HCT116 (cell line): Measurements from ENCODE around the gene CHAC1. TPM values are rescaled to one million over a fixed set of nuclear protein-coding genes. Genes with fewer than 3 reads are reported as not detected.

Experiments
- ATAC-seq: fragments of 200-7000 bp; cut with Tn5 transposase; 2 replicates; pipeline ENCODE4 v1.9.1; 2020; ENCODE audit warnings: mild to moderate bottlenecking, moderate library complexity
- BruUV-seq: library from RNA; stranded (reverse); fragments of 400-500 nt; replicated peaks from 2 replicates; lab custom pipeline; 2021; lab: Mats Ljungman, UMichigan
- CTCF ChIA-PET: fragments of 300-600 bp; sonication (Branson Sonifier 250); formaldehyde crosslinking; loops from one replicate; lab custom pipeline; 2021; ENCODE audit warnings: antibody characterized with exemption; lab: Charles Lee
- POLR2A ChIA-PET: fragments of 300-600, 350-600 bp; sonication (Branson Sonifier 250); formaldehyde crosslinking; loops from one replicate; lab custom pipeline; 2021; ENCODE audit warnings: antibody characterized with exemption; lab: Charles Lee
- RAD21 ChIA-PET, 2 experiments: fragments of 300-600 bp; sonication (Branson Sonifier 250); formaldehyde crosslinking; loops; one replicate each; lab custom pipeline; 2023; ENCODE audit warnings: low total read pairs in 2 of 2; ENCODE audit not compliant: uncharacterized antibody in 2 of 2, unreplicated experiment in 2 of 2, low non-redundant PET in 1 of 2; lab: Charles Lee
- DNase-seq: peaks from one replicate; pipeline ENCODE4 v3.0.0-alpha.2; 2010; ENCODE audit warnings: low read depth, low spot score
- H2AFZ ChIP-seq: fragments of 200-600 bp; shearing (Covaris generic), sonication (generic); 2 replicates; pipeline ENCODE4 v1.6.1; 2017; ENCODE audit warnings: low read depth, mixed run types, mixed read lengths, antibody characterized with exemption, low read length; ENCODE audit not compliant: poor library complexity, severe bottlenecking
- H3K27ac ChIP-seq: 2 replicates; pipeline ENCODE4 v1.5.1; 2012; ENCODE audit warnings: low read depth, low read length
- H3K27me3 ChIP-seq: fragments of 200-600 bp; sonication (generic); 2 replicates; pipeline ENCODE4 v1.6.1; 2016; ENCODE audit warnings: mixed run types, low read length, mixed read lengths; ENCODE audit not compliant: insufficient read depth
- H3K36me3 ChIP-seq, 2 experiments: fragments of 200-500 bp in 1 of 2; fragments of 200-600 bp in 1 of 2; sonication (Bioruptor generic) in 1 of 2; sonication (generic) in 1 of 2; 2 replicates each; pipeline versions ENCODE4 v1.5.1 to v1.6.1; 2014 to 2016; ENCODE audit warnings: low read length in 2 of 2, inconsistent platforms in 1 of 2, mixed read lengths in 1 of 2, mixed run types in 1 of 2; ENCODE audit not compliant: insufficient read depth in 2 of 2, control insufficient read depth in 1 of 2
- H3K4me1 ChIP-seq, 2 experiments: fragments of 200-600 bp in 1 of 2; sonication (generic) in 1 of 2; 2 replicates each; pipeline versions ENCODE4 v1.5.1 to v1.6.1; 2012 to 2017; ENCODE audit warnings: low read length in 2 of 2, inconsistent platforms in 1 of 2, mild to moderate bottlenecking in 1 of 2, mixed read lengths in 1 of 2, mixed run types in 1 of 2, moderate library complexity in 1 of 2; ENCODE audit not compliant: insufficient read depth in 2 of 2, control insufficient read depth in 1 of 2
- H3K4me2 ChIP-seq: fragments of 200-600 bp; sonication (generic); 2 replicates; pipeline ENCODE4 v1.6.1; 2017; ENCODE audit warnings: mixed run types, low read length, mixed read lengths
- H3K4me3 ChIP-seq, 2 experiments: fragments of 200-600 bp in 1 of 2; sonication (generic) in 1 of 2; replicated peaks in 1 of 2; 2 replicates each; pipeline ENCODE4 v1.5.1; 2011 to 2016; ENCODE audit warnings: low read length in 2 of 2, control low read depth in 1 of 2, low read depth in 1 of 2, mild to moderate bottlenecking in 1 of 2, mixed read lengths in 1 of 2, mixed run types in 1 of 2
- H3K79me2 ChIP-seq: fragments of 200-600 bp; sonication (generic); 2 replicates; pipeline ENCODE4 v1.6.1; 2017; ENCODE audit warnings: mild to moderate bottlenecking, mixed run types, low read length, moderate library complexity, mixed read lengths; ENCODE audit not compliant: insufficient read depth
- H3K9ac ChIP-seq: fragments of 200-600 bp; sonication (generic); 2 replicates; pipeline ENCODE4 v1.6.1; 2016; ENCODE audit warnings: low read length, mixed read lengths
- H3K9me2 ChIP-seq: fragments of 200-600 bp; sonication (generic), shearing (Covaris generic); 2 replicates; pipeline ENCODE4 v1.6.1; 2017; ENCODE audit warnings: mixed run types, mild to moderate bottlenecking, moderate library complexity; ENCODE audit not compliant: insufficient read depth
- H3K9me3 ChIP-seq, 2 experiments: fragments of 200-500 bp in 1 of 2; fragments of 200-600 bp in 1 of 2; sonication (Bioruptor generic) in 1 of 2; sonication (generic) in 1 of 2; 2 replicates each; pipeline ENCODE4 v1.6.1; 2014 to 2017; ENCODE audit warnings: low read length in 2 of 2, mixed read lengths in 2 of 2, inconsistent platforms in 1 of 2, low read depth in 1 of 2, mild to moderate bottlenecking in 1 of 2, mixed run types in 1 of 2, moderate library complexity in 1 of 2; ENCODE audit not compliant: control insufficient read depth in 1 of 2, insufficient read depth in 1 of 2
- H4K20me1 ChIP-seq: fragments of 200-600 bp; sonication (generic), shearing (Covaris generic); 2 replicates; pipeline ENCODE4 v1.6.1; 2017; ENCODE audit warnings: mixed run types, mild to moderate bottlenecking, moderate library complexity; ENCODE audit not compliant: insufficient read depth
- FOSL1 ChIP-seq: IDR thresholded peaks from 2 replicates; pipeline ENCODE4 v1.6.1; 2012; ENCODE audit warnings: low read depth
- POLR2AphosphoS5 ChIP-seq: IDR thresholded peaks from 2 replicates; pipeline ENCODE4 v1.6.1; 2011; ENCODE audit warnings: mild to moderate bottlenecking, low read depth, low read length, moderate library complexity
- intact Hi-C: fragments of 100-400 bp; cut with micrococcal nuclease; formaldehyde crosslinking; loops from 2 replicates; pipeline ENCODE4 v1.10.0; 2022
- total RNA-seq: library from RNA; stranded (reverse); gene quantifications from one replicate; pipeline ENCODE4 v1.2.1, GENCODE V29; 2021; ENCODE audit not compliant: unreplicated experiment
- TF ChIP-seq, protein P1 (sequence below), 3 experiments: fragments of 200-600 bp in 1 of 3; sonication (generic) in 1 of 3; IDR thresholded peaks in 2 of 3; conservative IDR thresholded peaks in 1 of 3; 2 replicates each; pipeline ENCODE4 v1.5.1; 2012 to 2017; ENCODE audit warnings: low read depth in 2 of 3, low read length in 2 of 3, antibody characterized with exemption in 1 of 3, borderline replicate concordance in 1 of 3, control low read depth in 1 of 3, mild to moderate bottlenecking in 1 of 3, mixed read lengths in 1 of 3, mixed run types in 1 of 3, moderate library complexity in 1 of 3; ENCODE audit not compliant: insufficient read depth in 1 of 3
- TF ChIP-seq, protein P2 (sequence below): IDR thresholded peaks from 2 replicates; pipeline ENCODE4 v1.6.1; 2012

CHAC1 gene
- total RNA-seq, 1 experiment from 2014 or later: 58.9 TPM

DNA sequence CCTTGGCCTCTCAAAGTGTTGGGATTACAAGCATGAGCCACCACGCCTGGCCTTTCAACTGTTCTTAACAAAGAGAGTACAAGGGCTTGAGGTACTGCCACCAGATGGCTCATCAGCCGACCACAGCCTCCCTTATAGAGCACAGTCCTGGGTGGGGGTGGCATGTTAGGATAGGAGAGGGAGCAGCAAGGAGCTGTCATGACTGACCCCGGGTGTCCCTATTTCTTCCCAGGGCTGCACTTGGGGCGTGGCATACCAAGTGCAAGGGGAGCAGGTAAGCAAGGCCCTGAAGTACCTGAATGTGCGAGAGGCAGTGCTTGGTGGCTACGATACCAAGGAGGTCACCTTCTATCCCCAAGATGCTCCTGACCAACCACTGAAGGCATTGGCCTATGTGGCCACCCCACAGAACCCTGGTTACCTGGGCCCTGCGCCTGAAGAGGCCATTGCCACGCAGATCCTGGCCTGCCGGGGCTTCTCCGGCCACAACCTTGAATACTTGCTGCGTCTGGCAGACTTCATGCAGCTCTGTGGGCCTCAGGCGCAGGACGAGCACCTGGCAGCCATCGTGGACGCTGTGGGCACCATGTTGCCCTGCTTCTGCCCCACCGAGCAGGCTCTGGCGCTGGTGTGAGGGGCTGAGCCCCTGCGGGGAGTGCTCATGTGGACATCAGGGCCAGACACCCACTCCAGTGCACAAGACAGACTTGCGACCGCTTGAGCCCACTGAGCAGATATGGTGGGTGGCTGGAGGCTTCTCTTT, 2.1 kb downstream of the CHAC1 start:
- Histone ChIP-seq H3K79me2 (no peaks in the 10 kb centered on the region), H3K27me3 (no peaks in the 10 kb centered on the region), H3K27ac (no peak overlapping the region), H2AFZ (no peak overlapping the region)
- intact Hi-C loops: no loop called here
- TF ChIP-seq, protein P1, sequence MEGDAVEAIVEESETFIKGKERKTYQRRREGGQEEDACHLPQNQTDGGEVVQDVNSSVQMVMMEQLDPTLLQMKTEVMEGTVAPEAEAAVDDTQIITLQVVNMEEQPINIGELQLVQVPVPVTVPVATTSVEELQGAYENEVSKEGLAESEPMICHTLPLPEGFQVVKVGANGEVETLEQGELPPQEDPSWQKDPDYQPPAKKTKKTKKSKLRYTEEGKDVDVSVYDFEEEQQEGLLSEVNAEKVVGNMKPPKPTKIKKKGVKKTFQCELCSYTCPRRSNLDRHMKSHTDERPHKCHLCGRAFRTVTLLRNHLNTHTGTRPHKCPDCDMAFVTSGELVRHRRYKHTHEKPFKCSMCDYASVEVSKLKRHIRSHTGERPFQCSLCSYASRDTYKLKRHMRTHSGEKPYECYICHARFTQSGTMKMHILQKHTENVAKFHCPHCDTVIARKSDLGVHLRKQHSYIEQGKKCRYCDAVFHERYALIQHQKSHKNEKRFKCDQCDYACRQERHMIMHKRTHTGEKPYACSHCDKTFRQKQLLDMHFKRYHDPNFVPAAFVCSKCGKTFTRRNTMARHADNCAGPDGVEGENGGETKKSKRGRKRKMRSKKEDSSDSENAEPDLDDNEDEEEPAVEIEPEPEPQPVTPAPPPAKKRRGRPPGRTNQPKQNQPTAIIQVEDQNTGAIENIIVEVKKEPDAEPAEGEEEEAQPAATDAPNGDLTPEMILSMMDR (IDR thresholded peaks at IDR 0.05 in 2 of 3, conservative IDR thresholded peaks at IDR 0.05 in 1 of 3; ENCODE audit: borderline replicate concordance in 1 of 3, insufficient read depth in 1 of 3, low read depth in 2 of 3, low read length in 2 of 3): no peak
- TF ChIP-seq FOSL1 (no peak), POLR2AphosphoS5 (no peak)
- TF ChIP-seq, protein P2, sequence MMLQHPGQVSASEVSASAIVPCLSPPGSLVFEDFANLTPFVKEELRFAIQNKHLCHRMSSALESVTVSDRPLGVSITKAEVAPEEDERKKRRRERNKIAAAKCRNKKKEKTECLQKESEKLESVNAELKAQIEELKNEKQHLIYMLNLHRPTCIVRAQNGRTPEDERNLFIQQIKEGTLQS: no peak
- TF ChIP-seq, all 23 proteins: peak for 0
- no peak overlapping the region for H3K9ac ChIP-seq
- no peaks in the 10 kb centered on the region for H3K36me3 ChIP-seq
- BruUV-seq: no TSS peak
- no peak overlapping the region for H3K4me2 ChIP-seq
- ChIA-PET POLR2A (interaction anchor here (1.3 to 3.9 kb wide), 3 partner anchors 14 to 49 kb away, joined by 5 to 48 read pairs (median 5); partner anchors contain the start of gene DLL4), RAD21 (no interaction called here), CTCF (interaction anchor here (2.5 kb wide), 1 partner anchor 14 kb away, joined by 6 read pairs; no protein-coding TSS in a partner anchor)
- no peaks in the 10 kb centered on the region for H4K20me1 ChIP-seq
- ATAC-seq (no peak), DNase-seq (no peak)
- H3K9me3 ChIP-seq: no peaks in the 10 kb centered on the region
- no peak overlapping the region for H3K4me3 ChIP-seq
- H3K4me1 ChIP-seq: peaks cover 10 to 26% of the 10 kb centered on the region in 2 experiments; a peak in 2 of 4 replicates
- H3K9me2 ChIP-seq: no peaks in the 10 kb centered on the region
